GM18909 (cell line): Measurements from ENCODE around the gene GPR137B.

ENCODE experiments used
- ATAC-seq: cut with Tn5 transposase; IDR thresholded peaks from one replicate; pipeline ENCODE4 v1.9.1; 2021; ENCODE audit warnings: mild to moderate bottlenecking; ENCODE audit not compliant: unreplicated experiment, poor library complexity

GPR137B gene

DNA sequence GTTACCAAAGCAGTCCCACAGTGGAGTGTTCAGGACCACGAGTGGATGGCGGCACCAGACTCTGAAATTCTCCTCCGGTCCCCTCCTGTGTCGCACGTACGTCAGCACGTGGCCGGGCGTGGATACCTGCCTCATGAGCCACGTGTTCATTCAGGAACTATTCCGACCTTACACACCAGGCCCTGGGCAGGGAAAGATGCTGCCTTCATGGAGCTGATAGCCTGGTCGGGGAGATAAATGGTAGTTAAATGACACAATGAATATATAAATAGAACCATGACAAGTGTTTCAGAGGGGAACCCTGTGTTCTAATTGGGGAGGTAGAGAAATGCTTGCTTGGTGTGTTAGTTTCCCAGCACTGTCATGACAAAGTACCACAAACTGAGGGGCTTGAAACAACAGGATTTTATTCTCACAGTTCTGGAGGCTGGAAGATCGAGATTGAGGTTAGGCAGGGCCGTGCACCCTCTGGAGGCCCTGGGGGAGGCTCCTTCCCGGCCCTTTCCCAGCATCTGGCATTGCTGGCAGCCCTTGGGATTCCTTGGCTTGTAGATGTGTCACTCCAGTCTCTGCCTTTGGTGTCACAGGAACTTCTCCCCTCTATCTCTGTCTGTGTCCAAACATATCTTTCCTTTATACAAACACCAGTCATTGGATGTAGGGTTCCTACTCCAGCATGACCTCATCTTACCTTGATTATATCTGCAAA lies 28.9 kb upstream of the GPR137B start:
- ATAC-seq = no peak

DNA sequence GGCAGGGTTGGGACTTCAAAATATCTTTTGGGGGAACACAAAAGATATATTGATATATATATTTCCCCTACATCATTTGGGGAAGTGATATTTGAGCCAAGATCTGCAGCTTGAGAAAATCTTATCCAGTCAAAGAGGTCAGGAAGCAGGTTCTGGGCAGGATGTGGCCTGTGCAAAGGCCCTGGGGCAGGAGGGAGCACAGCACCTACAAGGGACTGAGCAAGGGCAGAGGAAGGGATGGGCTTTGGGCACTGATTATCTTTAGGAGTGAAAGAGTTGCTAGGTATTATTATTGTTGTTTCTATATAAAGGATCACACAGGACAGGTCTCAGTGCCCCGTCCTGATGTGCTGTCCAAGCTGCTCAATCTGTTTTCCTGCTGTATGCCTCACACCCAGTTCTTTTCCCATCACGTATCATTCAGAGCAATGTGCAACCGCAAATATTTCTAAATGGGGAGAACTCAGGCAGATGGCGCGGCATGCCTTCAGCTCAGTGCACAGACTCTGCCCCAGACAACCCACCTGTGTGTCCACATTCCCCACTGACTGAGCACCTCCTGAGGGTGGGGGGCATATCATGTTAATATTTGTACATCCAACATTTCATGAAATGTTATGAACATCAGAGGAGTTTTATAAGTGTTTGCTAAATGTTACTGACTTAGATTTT lies 28.1 kb upstream of the GPR137B start:
- no peak for ATAC-seq

DNA sequence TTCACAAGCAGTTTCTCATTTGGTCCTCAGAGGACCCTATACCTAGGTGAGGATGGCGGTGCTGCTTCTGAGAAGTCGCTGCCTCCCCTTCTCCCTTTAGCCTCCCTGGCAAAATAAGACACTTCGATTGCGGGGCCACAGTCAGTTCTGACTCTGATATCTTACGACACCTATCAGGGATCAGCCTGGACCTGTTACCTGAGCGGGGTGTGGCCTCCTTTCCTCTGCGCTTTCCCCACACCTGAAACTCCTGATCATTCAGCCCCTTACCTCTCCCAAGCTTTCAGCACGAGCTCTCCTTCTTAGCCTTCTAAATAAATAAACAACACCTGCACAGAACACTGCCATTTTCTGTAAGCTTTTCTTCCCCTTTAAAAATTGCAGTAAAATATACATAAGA lies 24.6 kb upstream of the GPR137B start:
- ATAC-seq = no peak

DNA sequence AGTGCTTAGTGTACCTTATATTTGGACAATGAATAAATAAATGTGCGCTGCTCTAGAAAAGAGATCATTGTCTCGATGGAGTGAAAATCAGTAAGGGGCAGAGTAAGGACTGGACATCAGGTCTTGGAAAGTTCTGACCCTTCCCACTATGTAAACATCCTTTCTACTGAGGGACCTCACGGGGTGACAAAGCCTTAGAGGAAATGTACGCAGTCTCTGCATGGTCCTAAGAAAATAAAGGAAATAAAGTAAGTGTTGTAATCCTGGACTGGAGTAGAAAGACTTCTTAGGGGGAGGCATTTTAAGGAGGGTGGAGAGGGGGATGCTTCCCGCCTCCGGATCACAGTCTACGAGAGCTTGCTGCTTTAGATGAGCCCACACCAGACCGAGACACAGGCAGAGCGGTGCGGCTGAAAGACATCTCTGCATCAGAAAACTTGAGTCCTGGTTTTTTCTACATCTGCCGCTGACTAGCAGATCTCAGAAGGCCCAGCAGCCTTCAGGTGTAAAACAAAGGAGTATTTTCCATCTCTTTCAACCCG lies 22.3 kb upstream of the GPR137B start:
- no peak for ATAC-seq

DNA sequence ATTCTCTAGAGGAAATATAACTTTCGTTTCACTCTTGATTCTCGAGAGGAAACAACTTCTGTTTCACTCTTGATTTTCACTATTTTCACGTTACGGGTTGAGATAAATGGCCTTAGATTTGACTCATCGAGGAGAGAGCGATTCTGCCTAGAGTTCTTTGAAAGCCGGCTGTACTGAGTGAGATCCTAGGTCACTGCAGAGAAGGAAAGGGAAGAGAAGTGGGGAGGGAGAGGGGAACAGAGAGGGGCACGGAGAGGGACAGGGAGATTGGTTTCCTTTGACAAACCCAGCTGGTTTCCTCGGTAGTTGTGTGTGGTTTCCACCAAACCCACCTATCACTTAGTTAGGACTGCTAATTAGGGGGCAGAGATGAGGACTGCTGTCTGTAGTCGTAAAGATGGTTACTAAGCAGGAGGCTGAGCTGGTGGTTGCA lies 21.6 kb upstream of the GPR137B start:
- ATAC-seq = peak; percentile 59

DNA sequence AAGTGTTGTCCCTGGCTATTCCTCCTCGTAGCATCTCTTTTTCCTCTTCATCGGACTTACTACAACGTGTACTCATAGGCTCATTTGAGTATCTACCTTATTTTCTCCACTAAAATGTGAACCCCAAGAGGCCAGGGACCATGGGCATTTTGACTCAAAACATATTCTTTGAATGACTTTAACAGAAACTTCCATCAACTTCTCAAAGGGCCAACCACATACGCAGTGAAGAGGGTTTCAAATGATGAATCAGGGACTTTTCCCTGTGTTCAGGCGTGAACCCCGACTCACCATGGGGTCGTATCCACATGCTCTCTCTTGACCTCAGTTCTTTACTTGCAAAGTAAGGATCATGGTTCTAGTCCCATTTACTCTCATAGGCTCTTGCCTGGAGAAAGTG lies 20.2 kb upstream of the GPR137B start:
- ATAC-seq = peak; percentile 44

DNA sequence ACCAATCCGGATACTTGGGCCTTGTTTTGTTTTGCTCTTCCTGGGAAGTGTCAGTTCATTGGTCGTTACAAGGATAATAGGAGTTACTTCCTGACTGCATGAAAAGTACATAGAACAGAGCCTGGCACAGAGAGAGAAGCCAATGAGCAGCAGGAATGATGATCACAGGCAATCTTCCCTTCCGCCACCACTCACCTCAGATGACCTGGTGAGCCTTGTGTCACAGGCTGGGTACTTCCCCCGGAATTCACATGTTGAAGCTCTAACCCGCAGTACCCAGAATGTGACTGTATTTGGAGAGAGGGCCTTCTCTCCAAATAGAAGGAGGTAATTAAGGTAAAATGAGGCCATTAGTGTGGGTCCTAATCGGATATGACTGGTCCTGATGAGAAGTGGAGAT lies 18.8 kb upstream of the GPR137B start:
- peak; percentile 33 for ATAC-seq

DNA sequence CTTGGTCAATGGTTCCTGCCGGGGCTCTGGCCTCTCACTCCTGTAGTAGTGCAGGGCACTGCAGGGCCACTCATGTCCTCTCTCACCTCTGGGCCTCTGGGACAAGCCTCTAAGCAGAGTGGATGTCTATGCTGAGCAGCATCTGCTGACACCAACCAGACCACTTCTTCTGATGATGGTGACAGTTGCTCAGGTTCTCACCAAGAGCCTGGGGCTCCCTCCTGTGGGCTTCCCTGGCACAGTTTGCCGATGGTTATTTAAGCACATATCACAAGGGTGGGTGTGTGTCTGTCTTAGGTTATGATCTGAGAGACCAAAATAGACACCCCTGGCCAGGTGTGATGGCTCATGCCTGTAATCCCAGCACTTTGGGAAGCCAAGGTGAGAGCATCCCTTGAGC lies 17.4 kb upstream of the GPR137B start:
- ATAC-seq = no peak

DNA sequence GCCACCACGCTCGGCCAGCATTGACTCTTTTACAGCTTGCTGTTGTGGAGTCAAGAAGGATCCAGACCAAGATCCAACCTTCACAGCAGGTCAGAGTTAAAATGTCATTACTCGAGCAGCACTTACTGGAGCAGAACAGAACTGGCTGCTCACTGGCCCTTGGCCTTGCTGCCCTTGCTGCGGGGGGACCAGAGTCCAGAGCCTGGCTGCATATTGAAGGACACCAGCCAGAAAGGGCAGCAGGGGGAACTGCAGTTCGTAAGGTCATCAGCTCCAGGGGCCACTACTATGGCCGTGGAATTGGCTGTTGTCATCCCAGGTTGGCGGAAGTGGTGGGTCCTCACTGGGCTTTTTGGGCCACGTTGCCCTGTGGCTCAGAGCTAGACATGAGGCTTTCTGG lies 15.3 kb upstream of the GPR137B start:
- no peak for ATAC-seq

DNA sequence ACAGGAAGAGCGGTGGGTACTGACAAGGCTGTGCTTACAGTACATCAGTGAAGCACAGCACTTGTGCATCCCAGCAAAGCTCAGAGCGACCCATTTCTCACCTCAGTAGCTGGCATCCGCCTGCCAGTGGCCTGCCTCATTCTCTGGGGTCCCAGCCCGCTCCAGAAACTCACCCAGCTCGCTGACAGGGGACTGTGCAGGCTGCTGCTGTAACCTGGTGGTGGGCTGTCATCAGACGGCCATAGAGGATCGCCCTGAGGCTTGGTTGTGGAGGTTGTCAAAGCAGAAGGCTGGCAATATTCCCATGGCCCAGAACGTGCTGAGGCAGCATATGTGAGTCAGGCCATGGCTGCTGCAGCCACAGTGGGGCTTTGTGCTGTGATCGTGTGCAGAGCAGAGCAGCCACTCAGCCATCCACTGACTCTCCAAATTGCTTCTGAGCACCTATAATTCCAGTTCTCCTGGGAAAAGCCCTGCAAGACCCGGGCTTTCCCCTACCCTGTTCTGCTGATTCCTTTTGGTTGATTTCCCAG lies 13.6 kb upstream of the GPR137B start:
- no peak for ATAC-seq

DNA sequence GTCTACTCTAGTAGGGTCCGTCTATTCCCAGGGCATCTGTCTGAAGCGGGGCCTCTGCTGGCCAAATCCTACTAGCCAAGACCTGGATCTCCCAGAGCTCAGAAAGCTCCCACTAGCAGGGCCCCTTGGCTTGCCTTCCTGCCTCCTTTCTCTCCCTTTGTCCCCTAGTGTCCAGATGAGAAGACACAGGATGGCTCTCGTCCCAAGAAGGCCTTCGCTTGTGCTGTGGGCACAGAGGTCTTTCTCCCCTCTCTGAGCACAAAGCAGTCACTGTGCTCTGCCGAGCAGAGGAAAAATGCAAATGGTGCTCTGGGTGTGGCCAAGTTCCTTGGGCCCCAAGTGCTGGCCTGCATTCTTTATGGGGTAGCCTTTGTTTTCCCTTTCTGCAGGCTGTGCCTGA lies 13.0 kb upstream of the GPR137B start:
- no peak for ATAC-seq

DNA sequence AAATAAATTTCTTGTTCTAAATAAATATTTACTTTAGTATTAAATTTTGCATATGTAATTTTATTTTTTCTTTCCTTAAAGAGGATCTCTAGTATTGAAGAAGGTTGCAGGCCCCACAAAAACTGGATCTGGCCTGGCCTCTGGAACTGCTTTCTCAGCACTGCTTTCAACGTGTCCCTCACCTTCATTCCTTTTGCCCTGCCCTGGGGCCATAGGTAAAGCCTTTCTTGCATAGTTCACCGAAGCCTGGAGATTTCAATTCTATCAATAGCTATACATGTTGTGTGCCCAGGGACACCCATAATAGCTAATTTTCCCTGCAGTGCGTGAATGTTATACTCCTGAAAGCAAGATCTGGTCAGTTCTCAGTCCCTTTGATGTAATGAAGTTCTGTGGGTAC lies 12.0 kb upstream of the GPR137B start:
- ATAC-seq = no peak

DNA sequence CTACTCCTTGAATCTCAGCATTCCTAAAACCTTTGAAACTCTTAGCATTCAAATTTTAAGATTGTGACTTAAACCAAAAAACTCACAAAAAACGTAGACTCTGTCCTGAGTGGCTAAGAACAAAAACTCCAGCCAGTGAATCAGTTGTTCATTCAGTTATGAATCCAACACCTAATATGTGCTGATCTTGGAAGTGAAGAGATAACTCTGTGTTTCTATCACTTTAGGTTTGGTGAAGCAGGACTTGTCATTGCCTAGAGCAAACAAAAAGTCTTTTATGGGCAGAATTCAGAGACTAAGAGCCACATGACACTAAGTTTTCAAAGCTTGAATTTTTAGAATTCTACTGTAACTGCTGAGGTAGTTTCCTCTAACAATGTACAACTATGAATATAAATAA lies 10.4 kb upstream of the GPR137B start:
- ATAC-seq = no peak

DNA sequence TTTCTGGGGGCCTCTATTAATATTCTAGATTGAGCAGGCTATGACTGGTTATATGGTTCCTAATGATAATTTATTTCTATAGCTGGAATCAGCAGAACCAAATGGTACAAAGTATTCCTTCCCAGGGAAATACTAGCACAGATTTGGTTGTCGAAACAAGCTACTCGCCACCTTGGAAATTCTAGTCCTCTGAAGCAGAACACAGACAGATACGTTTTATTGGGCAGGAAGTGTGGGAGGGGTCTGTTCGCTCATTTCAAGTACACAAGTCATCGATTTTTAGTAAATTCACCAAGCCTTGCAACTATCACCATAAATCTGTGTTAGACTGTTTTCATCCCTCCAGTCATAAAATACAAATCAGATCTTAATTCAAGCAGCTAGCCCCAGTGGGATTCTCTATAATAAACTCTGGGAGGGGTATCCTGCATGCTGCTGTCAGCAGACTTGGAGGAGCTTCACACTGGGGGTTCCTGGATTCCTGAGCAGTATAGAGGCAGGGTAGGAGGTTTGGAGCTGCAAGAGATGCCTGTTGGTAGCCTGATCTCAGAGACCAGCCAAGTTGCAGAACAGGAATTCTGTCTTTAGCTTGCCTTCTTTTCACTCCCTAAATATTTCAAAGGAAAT lies 9.8 kb upstream of the GPR137B start:
- ATAC-seq = no peak

DNA sequence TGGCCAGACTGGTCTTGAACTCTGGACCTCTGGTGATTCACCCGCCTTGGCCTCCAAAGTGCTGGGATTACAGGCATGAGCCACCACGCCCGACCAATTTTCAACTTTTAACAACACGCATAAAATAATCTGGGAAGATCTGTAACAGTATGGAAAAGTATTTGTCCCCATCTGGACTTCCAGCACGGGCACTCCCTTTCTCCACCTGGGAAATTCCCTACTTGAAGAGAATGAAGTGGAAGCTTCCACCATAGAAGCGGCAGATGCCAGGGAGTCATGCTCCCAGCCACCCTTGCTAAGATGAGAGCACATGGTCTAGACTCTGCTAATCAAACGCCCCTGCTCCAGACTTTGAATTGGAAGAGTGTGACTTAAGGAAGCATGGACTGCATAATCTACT lies 9.0 kb upstream of the GPR137B start:
- no peak for ATAC-seq

DNA sequence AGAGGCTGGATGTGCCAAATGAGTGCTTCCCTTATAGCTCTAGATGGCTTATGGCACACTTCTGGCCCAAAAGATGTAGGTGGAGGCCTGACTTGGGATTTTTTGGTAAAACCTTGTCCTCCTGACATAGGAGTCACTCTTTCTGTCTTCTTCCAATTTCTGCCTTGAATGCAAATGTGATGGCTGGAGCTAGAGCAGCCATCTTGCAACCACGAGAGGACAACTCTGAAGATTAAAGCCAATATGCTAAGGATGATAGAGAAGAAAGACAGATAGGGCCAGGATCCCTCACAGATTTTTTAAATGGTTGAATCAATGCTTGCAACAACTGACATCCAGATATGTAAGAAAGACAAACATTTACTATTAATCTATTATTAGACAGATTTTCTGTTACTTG lies 8.5 kb upstream of the GPR137B start:
- ATAC-seq = no peak

DNA sequence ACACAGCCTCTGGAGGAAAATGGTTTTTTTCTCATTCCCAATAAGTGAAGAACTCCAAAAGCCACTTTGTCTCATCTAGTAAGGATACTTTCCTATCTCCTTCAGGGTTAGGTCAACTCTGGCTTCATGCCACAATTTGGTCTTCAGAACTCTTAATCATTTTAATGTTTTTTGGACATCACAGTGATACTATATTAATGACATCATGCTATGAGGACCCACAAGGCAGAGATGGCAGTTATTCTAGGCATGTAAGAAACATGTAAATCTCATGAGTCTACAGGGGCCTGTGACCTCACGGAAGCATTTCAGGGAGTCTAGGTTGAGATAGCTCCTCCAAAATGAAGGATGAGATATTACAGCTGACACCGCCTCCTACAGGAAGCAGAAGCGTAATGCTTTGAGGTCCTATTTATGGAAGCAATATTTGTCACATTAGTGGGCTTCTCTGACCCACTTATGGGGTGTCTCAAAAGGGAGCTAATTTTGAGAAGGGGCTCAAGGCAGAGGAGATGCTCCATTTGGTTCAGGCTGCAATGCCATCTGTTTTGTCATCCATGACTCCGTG lies 5.0 kb upstream of the GPR137B start:
- ATAC-seq = no peak

DNA sequence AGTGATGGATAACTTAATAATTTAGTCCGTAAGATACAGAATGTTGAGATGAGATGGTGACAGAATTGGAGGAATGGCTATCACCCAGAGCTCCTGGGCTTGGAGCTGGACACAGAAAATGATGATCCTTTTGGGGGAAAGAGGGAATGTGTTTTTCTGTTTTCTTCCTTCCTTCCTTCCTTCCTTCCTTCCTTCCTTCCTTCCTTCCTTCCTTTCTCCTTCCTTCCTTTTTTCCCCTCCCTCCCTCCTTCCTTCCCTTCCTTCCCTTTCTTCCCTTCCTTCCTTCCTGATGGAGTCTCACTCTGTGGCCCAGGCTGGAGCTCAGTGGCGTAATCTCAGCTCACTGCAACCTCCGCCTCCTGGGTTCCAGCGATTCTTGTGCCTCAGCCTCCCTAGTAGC lies 2.8 kb upstream of the GPR137B start:
- ATAC-seq = no peak

DNA sequence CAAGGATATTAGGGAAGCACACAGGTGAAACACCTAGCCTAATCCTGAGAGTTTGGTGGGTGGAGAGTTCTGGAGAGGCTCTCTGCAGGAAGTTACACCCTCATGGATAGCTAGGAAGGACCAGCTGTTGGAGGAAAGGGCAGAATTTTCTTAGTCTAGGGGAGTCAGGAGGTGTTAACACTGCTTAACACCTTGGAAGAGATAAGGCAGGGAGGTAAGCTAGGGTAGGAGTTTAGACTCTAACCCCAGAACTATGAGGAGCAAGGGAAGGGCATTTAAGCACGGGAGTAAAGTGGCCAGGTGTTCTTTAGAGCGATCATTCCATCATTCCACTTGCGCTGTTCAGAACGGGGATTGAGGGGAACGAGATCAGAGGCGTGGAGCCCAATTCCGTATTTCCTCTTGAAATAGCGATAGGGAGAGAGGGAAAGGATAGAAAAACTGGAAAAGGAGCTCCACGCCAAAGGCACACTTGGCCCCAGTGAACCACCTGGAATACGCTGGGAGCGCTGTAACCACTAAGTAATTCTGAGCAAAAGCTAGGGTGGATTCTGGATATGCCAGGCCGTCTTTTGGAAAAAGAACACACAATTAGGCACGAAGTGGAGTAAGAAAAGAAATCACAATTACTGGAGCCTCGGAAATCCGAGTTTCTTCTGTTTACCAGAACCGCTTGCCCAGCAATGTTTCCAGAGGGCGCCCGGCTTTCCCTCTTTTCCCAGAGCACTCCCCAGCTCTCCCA lies 1.5 kb upstream of the GPR137B start:
- no peak for ATAC-seq
